ENCODE data around the gene RASSF3.
"Not testable (repeated sequence)": the region's sequence is repeated elsewhere in the genome, so short reads cannot be mapped to it uniquely, and the experiment has no call there.

Gene RASSF3, protein sequence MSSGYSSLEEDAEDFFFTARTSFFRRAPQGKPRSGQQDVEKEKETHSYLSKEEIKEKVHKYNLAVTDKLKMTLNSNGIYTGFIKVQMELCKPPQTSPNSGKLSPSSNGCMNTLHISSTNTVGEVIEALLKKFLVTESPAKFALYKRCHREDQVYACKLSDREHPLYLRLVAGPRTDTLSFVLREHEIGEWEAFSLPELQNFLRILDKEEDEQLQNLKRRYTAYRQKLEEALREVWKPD
- total RNA-seq = 79.0 to 156 (median 131) reads per million in 4 experiments

- DNase-seq = peak; percentile 67
Observed at GRCh38 chr12:64610079-64610659, at the start of gene RASSF3. TSS of gene RASSF3 (plus strand) at chr12:64610495. CDS start at chr12:64610633, 138 bp downstream.

DNA sequence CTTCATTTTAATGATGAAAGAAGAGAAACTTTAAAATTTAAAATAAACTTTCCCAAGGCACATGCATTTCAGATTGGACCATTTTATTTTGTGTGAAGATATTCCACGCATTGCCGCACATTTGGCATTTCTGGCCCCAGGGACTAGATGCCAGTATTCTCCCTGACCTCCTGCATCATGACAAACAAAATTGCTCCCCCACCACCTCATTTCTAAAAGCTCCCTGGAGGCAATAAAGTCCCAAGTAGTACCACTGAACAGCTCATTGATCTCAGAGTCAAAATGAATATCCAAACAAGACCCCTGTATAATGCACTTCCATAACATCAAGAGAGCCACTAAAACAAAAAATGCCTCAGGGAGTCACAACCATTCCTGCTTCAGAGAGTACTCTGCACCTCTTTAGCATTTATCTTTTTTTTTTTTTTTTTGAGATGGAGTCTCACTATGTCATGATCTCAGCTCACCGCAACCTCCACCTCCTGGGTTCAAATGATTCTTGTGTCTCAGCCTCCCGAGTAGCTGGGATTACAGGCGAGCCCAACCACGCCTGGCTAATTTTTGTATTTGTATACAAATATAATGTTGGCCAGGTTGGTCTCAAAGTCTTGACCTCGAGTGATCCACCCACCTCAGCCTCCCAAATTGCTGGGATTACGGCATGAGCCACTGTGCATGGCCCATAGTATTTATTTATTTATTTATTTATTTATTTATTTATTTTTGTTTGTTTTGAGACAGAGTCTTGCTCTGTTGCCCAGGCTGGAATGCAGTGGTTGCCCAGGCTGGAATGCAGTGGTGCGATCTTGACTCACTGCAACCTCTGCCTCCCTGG, 48.8 kb upstream of the RASSF3 start:
- no peak for DNase-seq

DNA sequence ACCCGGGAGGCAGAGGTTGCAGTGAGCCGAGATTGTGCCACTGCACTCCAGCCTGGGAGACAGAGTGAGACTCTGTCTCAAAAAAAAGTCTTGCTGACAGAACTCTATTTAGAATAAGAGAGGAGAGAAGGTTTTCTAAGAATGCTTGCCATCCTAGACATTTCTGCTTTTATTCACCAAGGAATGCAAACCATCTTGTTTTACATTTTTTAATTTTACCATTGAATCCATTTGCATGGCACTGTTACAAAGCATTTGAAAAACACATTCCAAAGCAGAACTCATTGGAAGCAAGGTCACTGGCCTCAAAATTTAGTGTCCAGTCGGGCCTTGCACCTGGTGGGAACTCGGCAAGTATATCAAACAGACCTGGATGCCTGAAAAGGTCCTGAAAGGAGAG, 44.2 kb upstream of the RASSF3 start:
- no peak for DNase-seq

DNA sequence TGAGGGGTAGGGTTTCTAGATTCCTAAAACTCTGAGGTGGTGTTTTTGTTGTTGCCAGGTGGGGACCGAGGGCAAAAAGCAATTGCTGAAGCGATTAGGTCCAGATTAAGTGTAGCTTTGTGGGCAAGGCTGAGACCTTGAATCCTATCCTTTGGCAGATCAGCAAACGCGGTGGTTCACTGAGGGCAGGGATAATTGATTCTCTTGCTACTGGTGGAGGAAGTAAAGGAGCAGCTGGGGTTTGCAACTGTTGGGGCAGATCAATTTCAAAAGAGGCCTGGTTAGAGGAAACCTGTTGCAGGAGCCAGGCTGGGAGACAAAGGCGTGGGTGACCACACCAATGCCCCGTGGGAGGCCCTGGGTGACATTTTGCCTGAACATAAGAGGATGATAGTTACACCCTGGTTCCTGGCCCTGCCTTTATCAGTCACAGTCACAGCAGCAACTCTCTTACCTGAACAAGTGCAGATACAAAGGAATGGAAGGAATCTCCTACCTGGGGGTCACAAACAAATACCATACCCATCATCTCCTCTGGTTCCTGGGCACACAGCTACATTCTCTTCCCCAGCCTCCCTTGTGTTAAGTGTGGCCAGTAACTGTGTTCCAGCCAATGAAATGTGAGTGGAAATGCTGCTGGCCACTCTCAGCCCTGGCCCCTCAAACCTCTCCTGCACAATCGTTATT, 43.3 kb upstream of the RASSF3 start:
- no peak for DNase-seq

DNA sequence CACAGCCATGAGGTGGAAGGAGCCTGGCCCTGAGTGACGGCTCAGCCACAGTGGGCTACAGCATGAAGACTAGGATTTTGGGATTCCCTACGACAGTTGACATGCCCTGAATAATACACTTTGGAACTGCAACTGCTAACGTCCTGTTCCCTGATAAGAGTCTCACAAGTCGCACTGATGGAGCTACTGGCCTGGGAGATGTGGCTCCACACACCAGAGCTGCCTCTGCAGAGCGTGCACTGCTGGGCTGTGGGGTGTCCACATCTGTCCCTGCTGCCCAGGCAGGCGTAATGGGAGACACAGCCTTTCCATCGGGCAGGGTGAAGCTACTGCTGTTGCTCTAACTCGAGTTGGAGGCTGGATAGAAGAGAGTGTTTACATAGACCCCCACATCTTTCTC, 42.7 kb upstream of the RASSF3 start:
- no peak for DNase-seq

DNA sequence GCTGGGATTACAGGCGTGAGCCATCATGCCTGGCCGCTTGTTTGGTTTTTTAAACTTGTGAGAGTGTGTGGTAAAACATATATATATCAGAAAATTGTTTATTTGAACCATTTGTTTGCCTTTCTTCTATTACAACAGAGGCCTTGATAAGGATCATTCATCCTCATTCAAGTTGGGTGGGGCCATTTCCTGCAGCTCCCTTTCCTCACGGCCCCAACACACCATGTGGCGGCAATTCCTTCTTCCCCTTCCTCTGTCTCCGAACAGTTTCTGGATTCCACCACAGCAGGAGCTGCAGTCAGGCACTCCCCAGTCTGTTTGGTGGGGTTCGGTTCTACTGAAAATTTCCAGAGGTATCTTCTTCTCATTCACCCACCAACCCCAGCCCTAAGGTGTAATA, 42.0 kb upstream of the RASSF3 start:
- no peak for DNase-seq

DNA sequence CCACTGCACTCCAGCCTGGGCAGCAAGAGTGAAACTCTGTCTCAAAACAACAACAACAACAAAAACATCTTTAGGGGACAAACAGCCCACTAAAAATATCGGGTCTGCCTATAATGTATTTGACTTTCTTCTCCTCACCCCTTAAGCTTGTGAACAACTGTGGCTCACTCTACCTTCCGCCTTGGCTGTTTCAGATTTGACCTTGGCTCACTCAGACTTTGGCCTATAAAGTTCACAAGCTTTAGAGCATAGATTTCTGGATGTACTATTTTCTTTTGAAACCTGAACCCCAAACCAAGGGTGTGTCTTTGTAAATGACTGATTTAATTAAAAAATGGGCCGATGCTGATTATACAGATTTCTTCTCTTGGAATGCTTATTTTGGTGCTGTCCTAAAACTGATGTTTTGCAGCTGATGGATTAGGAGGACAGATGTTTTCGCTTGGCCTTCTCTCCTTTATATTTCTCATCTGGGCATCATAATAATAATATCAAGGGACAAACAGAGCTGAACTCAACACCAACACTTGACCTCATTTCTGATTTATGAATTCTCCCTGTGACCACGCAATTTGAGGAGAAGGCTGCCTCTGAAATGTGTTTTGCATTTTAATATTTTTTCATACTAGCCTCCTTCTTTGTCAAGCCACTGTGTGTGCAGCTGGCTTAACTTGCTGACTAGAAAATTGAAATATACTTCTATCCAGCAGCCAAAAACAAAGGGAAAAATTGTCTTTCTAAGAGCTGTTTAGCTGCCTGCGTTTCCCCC, 40.2 kb upstream of the RASSF3 start:
- no peak for DNase-seq

- no peak for DNase-seq
Observed at GRCh38 chr12:64571411-64571810, 38.9 kb upstream of the RASSF3 start.

GRCh38 chr12:64572241-64572640, 38.1 kb upstream of the RASSF3 start:
- no peak for DNase-seq

DNA sequence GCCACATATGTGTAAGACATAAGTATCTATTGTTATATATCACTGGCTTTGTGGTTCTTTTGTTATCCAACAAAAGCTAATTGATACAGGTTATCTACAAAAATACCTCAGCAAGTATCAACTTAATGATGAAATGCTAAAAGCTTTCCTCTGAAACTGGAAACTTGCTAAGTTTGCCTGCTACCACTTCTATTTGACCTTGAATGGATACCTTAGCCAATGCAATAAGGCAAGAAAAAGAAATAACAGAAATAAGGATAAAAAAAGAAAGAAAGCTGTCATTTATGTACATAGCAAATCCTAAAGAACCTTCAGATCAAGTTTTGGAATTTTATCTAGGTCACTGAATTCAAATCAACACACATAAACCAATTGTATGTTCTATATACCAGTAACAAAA, 35.5 kb upstream of the RASSF3 start:
- DNase-seq = no peak

DNA sequence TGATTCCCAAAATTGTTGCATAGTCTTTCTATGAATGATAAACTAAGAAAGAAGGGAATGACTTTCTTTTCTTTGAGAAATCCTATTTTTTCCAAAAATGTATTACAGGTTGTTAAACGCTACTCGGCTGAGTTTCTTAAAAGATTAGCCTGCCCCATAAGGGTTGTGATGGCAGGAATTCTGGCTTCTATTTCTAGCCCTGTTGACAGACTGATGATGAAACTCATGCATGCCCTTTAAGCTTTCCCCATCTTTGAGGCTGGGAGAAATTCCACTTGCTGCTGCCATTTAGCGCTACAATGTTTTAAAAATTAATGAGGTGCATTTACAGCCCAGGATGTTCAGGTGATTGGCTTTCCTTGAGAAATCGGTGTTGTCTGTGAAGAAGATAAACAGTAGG, 33.2 kb upstream of the RASSF3 start:
- no peak for DNase-seq

DNA sequence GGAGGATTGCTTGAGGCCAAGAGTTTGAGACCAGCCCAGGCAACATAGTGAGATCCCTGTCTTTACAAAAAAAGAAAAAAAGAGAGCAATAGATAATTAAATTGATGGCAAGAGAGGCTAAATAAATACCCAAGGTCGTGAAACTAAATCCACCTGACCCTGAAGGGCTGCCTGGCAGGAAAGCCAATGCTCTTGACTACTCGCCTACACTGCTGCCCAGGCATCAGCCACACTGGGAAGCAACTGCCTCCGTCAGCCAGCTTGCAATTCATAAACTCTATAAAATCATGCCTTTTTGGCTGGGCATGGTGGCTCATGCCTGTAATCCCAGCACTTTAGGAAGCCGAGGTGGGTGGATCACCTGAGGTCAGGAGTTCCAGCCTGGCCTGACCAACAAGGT, 31.7 kb upstream of the RASSF3 start:
- no peak for DNase-seq

DNA sequence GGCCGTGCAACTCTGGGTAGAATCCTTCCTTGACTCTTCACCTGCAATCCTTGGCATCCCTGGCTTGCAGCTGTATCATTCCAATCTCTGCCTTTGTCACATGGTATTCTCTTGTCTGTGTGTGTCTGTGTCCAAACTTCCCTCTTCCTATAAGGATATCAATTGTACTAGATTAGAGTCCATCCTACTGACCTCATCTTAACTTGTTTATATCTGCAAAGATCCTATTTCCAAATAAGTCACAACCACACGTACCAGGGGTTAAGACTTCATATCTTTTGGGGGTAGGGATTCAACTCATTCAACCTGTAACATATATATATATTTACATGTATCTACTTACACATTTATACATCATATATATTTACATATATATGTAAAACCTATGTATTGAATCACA, 29.6 kb upstream of the RASSF3 start:
- no peak for DNase-seq

DNA sequence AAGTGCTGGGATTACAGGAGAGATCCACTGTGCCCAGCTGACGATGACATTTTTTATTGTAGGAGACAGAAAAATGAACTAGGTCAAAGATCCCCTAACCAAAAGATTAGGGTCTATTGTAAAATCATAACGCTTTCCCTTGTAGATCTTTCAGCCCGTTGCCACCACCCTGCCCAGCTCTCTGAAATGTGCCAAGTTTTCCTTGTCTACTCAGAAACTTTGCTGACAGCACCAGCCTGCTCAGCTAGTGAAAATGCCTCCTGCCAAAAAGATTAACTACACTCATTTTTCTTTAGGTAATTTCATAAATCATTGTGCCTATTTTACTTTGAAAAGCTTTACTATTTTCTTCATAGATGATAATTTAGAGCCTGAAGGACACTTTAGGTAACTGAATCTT, 28.2 kb upstream of the RASSF3 start:
- DNase-seq = no peak

DNA sequence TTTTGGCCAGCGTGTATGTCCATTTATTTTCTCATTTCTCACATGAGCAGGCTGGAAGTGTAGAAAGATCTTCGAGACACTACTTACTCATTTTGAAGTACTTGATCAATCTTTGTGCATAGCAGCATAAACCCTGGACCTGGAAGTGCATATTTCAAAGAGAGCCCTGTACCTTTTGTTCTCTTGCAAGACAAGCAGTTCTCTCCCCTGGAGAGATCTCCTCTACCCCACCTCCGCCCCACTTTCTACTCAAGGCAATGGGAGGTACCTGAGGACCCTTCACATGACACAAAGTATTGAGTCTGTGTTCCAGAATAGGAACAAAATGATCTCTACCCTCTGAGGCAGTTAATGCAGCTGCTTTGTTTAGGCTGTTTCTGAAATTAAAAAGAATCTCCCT, 27.4 kb upstream of the RASSF3 start:
- no peak for DNase-seq

- not testable (repeated sequence) for DNase-seq
Observed at GRCh38 chr12:64583395-64583770, 26.9 kb upstream of the RASSF3 start.

GRCh38 chr12:64583771-64584421, 26.4 kb upstream of the RASSF3 start:
- DNase-seq = no peak

DNA sequence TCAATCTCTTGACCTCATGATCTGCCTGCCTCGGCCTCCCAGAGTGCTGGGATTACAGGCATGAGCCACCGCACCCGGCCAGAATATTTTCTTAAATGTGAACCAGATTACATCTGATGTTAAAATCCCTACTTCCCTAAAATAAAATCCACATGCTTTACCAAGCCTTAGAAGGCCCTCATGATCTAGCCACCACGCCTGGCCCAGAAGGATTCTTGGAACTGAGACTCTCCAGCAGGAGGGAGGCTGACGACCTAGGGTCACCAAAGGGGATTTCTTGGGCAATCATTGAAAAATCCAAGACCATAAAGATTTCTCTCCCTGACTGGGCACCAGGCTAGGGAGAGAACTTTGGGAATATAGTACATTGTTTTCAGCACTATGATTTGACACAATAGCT, 25.2 kb upstream of the RASSF3 start:
- no peak for DNase-seq

GRCh38 chr12:64587447-64587846, 22.8 kb upstream of the RASSF3 start:
- DNase-seq = no peak

GRCh38 chr12:64590183-64590582, 20.1 kb upstream of the RASSF3 start:
- no peak for DNase-seq

GRCh38 chr12:64595863-64596793, 14.2 kb upstream of the RASSF3 start:
- DNase-seq = no peak

Measured in effector CD8-positive, alpha-beta T cell (primary cell).